ENCODE data around the gene TMEM203.

- TF ChIP-seq POLR2A (IDR thresholded peaks at IDR 0.05), result no peak
- TF ChIP-seq CTCF (IDR thresholded peaks at IDR 0.05), result no peak
- no peak for TF ChIP-seq EP300 (IDR thresholded peaks at IDR 0.05)
Observed at GRCh38 chr9:137176302-137177182, 28.9 kb downstream of the TMEM203 start.

All from ovary (tissue), 3 donors.